H9 (cell line): ENCODE data around the gene GPD1L. TPM values are rescaled to one million over a fixed set of nuclear protein-coding genes. Genes with fewer than 3 reads are reported as not detected.
"Not testable (repeated sequence)": the region's sequence is repeated elsewhere in the genome, so short reads cannot be mapped to it uniquely, and the experiment has no call there.

Source experiments
- DNase-seq: peaks from one replicate; pipeline ENCODE4 v3.0.0-alpha.2; 2017
- H2AFZ ChIP-seq: one replicate; pipeline ENCODE4 v1.6.1; 2013; ENCODE audit warnings: mild to moderate bottlenecking, low read length, control low read depth, moderate library complexity
- H2AK5ac ChIP-seq: 2 replicates; pipeline ENCODE4 v1.6.1; 2013; ENCODE audit warnings: low read length, control low read depth, mixed read lengths; ENCODE audit not compliant: insufficient read length
- H2BK120ac ChIP-seq: one replicate; pipeline ENCODE4 v1.6.1; 2013; ENCODE audit warnings: low read depth, mild to moderate bottlenecking, low read length, control low read depth, inconsistent platforms; ENCODE audit not compliant: poor library complexity, severe bottlenecking
- H2BK12ac ChIP-seq: 2 replicates; pipeline ENCODE4 v1.6.1; 2013; ENCODE audit warnings: low read length, control low read depth, mixed read lengths, low read depth; ENCODE audit not compliant: insufficient read length
- H2BK15ac ChIP-seq: 2 replicates; pipeline ENCODE4 v1.6.1; 2013; ENCODE audit warnings: low read depth, low read length, control low read depth
- H2BK20ac ChIP-seq: one replicate; pipeline ENCODE4 v1.6.1; 2013; ENCODE audit warnings: low read depth, mild to moderate bottlenecking, low read length, control low read depth, inconsistent platforms; ENCODE audit not compliant: poor library complexity, severe bottlenecking
- H2BK5ac ChIP-seq: 2 replicates; pipeline ENCODE4 v1.6.1; 2013; ENCODE audit warnings: low read length, control low read depth, mixed read lengths; ENCODE audit not compliant: insufficient read length
- H3K14ac ChIP-seq: 2 replicates; pipeline ENCODE4 v1.6.1; 2013; ENCODE audit warnings: low read length, control low read depth; ENCODE audit not compliant: insufficient read depth
- H3K18ac ChIP-seq: 2 replicates; pipeline ENCODE4 v1.6.1; 2013; ENCODE audit warnings: low read depth, mild to moderate bottlenecking, mixed read lengths, low read length, control low read depth; ENCODE audit not compliant: insufficient read length
- H3K23ac ChIP-seq: 2 replicates; pipeline ENCODE4 v1.6.1; 2013; ENCODE audit warnings: low read length, control low read depth, mixed read lengths, low read depth; ENCODE audit not compliant: insufficient read length
- H3K23me2 ChIP-seq: 2 replicates; pipeline ENCODE4 v1.6.1; 2013; ENCODE audit warnings: low read depth, mild to moderate bottlenecking, mixed read lengths, low read length, control low read depth; ENCODE audit not compliant: insufficient read length, poor library complexity, severe bottlenecking
- H3K27ac ChIP-seq: 2 replicates; pipeline ENCODE4 v1.5.1; 2013; ENCODE audit warnings: low read length, control low read depth, mixed read lengths, low read depth; ENCODE audit not compliant: insufficient read length
- H3K27me3 ChIP-seq: 2 replicates; pipeline ENCODE4 v1.6.1; 2013; ENCODE audit warnings: low read length, control low read depth, inconsistent platforms; ENCODE audit not compliant: insufficient read depth
- H3K4ac ChIP-seq: 2 replicates; pipeline ENCODE4 v1.6.1; 2013; ENCODE audit warnings: low read depth, mild to moderate bottlenecking, control low read depth, inconsistent platforms, low read length, moderate library complexity
- H3K4me1 ChIP-seq: 2 replicates; pipeline ENCODE4 v1.6.1; 2013; ENCODE audit warnings: low read length, control low read depth, inconsistent platforms; ENCODE audit not compliant: insufficient read depth
- H3K4me2 ChIP-seq: 2 replicates; pipeline ENCODE4 v1.6.1; 2013; ENCODE audit warnings: low read length, control low read depth, mixed read lengths; ENCODE audit not compliant: insufficient read length, insufficient read depth
- H3K56ac ChIP-seq: 2 replicates; pipeline ENCODE4 v1.6.1; 2013; ENCODE audit warnings: low read depth, mild to moderate bottlenecking, mixed read lengths, low read length, control low read depth; ENCODE audit not compliant: insufficient read length
- H3K79me1 ChIP-seq: 2 replicates; pipeline ENCODE4 v1.6.1; 2013; ENCODE audit warnings: low read depth, mild to moderate bottlenecking, moderate library complexity, low read length, control low read depth, inconsistent platforms; ENCODE audit not compliant: insufficient read depth, poor library complexity, severe bottlenecking
- H3K79me2 ChIP-seq: 2 replicates; pipeline ENCODE4 v1.6.1; 2013; ENCODE audit warnings: low read length, control low read depth, inconsistent platforms; ENCODE audit not compliant: insufficient read depth
- H3K9ac ChIP-seq: 2 replicates; pipeline ENCODE4 v1.6.1; 2013; ENCODE audit warnings: low read length, control low read depth, mixed read lengths; ENCODE audit not compliant: insufficient read length; ENCODE audit errors: extremely low read depth
- H3K9me3 ChIP-seq: one replicate; pipeline ENCODE4 v1.6.1; 2013; ENCODE audit warnings: low read depth, low read length, inconsistent platforms; ENCODE audit not compliant: control insufficient read depth
- H3T11ph ChIP-seq: one replicate; pipeline ENCODE4 v1.6.1; 2013; ENCODE audit warnings: mild to moderate bottlenecking, low read length, control low read depth, inconsistent platforms
- H4K20me1 ChIP-seq: one replicate; pipeline ENCODE4 v1.6.1; 2013; ENCODE audit not compliant: control insufficient read depth, insufficient read length, insufficient read depth
- H4K5ac ChIP-seq: 2 replicates; pipeline ENCODE4 v1.6.1; 2013; ENCODE audit warnings: low read depth, mild to moderate bottlenecking, mixed read lengths, low read length, control low read depth; ENCODE audit not compliant: insufficient read length
- H4K8ac ChIP-seq: replicated peaks from 2 replicates; pipeline ENCODE4 v1.6.1; 2013; ENCODE audit warnings: low read length, control low read depth, mixed read lengths, low read depth; ENCODE audit not compliant: insufficient read length
- H4K91ac ChIP-seq: 2 replicates; pipeline ENCODE4 v1.6.1; 2013; ENCODE audit warnings: low read depth, mild to moderate bottlenecking, moderate library complexity, mixed read lengths, low read length, control low read depth; ENCODE audit not compliant: insufficient read length
- H3K27ac Mint-ChIP-seq, 3 experiments: 2 replicates in 2 of 3; 3 replicates in 1 of 3; pipeline ENCODE4 v1.8.0; 2020 to 2021; ENCODE audit warnings: mixed read lengths in 3 of 3, mild to moderate bottlenecking in 1 of 3, moderate library complexity in 1 of 3
- H3K27me3 Mint-ChIP-seq: 2 replicates; pipeline ENCODE4 v1.8.0; 2021; ENCODE audit warnings: low read depth, mild to moderate bottlenecking, moderate library complexity, mixed read lengths
- H3K36me3 Mint-ChIP-seq, 3 experiments: 2 replicates in 2 of 3; 3 replicates in 1 of 3; pipeline ENCODE4 v1.8.0; 2020 to 2021; ENCODE audit warnings: low read depth in 3 of 3, mixed read lengths in 3 of 3; ENCODE audit not compliant: insufficient read depth in 1 of 3
- H3K4me1 Mint-ChIP-seq, 2 experiments: 2 replicates each; pipeline ENCODE4 v1.8.0; 2020; ENCODE audit warnings: mixed read lengths in 2 of 2
- H3K4me3 Mint-ChIP-seq, 2 experiments: 2 replicates in 1 of 2; 3 replicates in 1 of 2; pipeline ENCODE4 v1.8.0; 2020 to 2021; ENCODE audit warnings: mild to moderate bottlenecking in 2 of 2, mixed read lengths in 2 of 2, moderate library complexity in 1 of 2
- H3K9me3 Mint-ChIP-seq, 2 experiments: 2 replicates in 1 of 2; 3 replicates in 1 of 2; pipeline ENCODE4 v1.8.0; 2020; ENCODE audit warnings: mild to moderate bottlenecking in 2 of 2, mixed read lengths in 2 of 2, moderate library complexity in 1 of 2
- CTCF ChIP-seq: fragments of 200-600 bp; sonication (generic); conservative IDR thresholded peaks from 3 replicates; pipeline ENCODE4 v1.8.0; 2021; ENCODE audit warnings: antibody characterized with exemption, mild to moderate bottlenecking
- WGBS: extraction: QIAGEN DNeasy Blood & Tissue Kit; methylation state at CpG from one replicate; pipeline ENCODE4 v1.1.7; 2013; ENCODE audit warnings: missing lambda C conversion rate, low lambda C conversion rate, mixed read lengths; ENCODE audit not compliant: insufficient read length; ENCODE audit errors: extremely low coverage; 5-methylcytosine and 5-hydroxymethylcytosine counted together
- long read RNA-seq: library from polyadenylated mRNA; unstranded; transcript quantifications from one replicate; pipeline ENCODE4 v2.0.0, GENCODE V29; 2020
- total RNA-seq: library from RNA; stranded (reverse); gene quantifications from 2 replicates; pipeline ENCODE4 v1.2.1, GENCODE V29; 2021

GPD1L gene
- 3.7 and 4.0 TPM in 2 replicates for total RNA-seq
- long read RNA-seq, full-length matches to known transcripts: 12 of 15 reads
- long read RNA-seq, partial matches to known transcripts: 0 of 15 reads
- long read RNA-seq, other reads (novel, unspliced or antisense): 3 of 15 reads

- Histone ChIP-seq H3K27me3 (peaks cover 6% of the 10 kb centered on the region; the same call in 1 of the 2 replicates), H2BK12ac (no peak within 1 kb of the TSS), H2AFZ (peak within 1 kb of the TSS; percentile 35), H2BK5ac (no peak within 1 kb of the TSS), H3K9me3 (peaks cover 12% of the 10 kb centered on the region), H2BK20ac (no peak within 1 kb of the TSS), H3K79me1 (no peaks in the 10 kb centered on the region), H3K14ac (no peak within 1 kb of the TSS; the same call in 1 of the 2 replicates), H3K18ac (no peak within 1 kb of the TSS), H3K56ac (no peak within 1 kb of the TSS), H3K4me2 (peak within 1 kb of the TSS; percentile 53), H3K4ac (no peak within 1 kb of the TSS), H4K5ac (no peak within 1 kb of the TSS), H4K91ac (no peak within 1 kb of the TSS), H4K20me1 (no peaks in the 10 kb centered on the region), H3K79me2 (no peaks in the 10 kb centered on the region), H2AK5ac (no peak within 1 kb of the TSS), H2BK15ac (no peak within 1 kb of the TSS), H3T11ph (no peak within 1 kb of the TSS), H3K9ac (no peak within 1 kb of the TSS), H3K23ac (no peak within 1 kb of the TSS), H3K4me1 (no peaks in the 10 kb centered on the region), H2BK120ac (no peak within 1 kb of the TSS), H3K27ac (no peak within 1 kb of the TSS), H3K23me2 (peaks cover 3% of the 10 kb centered on the region), H4K8ac (no peak within 1 kb of the TSS)
- no CpG with 5 or more reads among the region's 78 CpGs for WGBS
- Mint-ChIP-seq H3K36me3 (peaks cover 11 to 22% (median 20%) of the 10 kb centered on the region in 3 experiments), H3K27me3 (peaks cover 24% of the 10 kb centered on the region), H3K27ac (0 out of 7 replicates have a peak within 1 kb of the TSS, but pooled peaks of 1 of the 3 experiments have one; percentile 15), H3K9me3 (peaks cover 25 to 28% of the 10 kb centered on the region in 2 experiments), H3K4me1 (peaks cover 9% of the 10 kb centered on the region in 2 experiments), H3K4me3 (peak within 1 kb of the TSS; percentile 79 to 93)
- TF ChIP-seq CTCF: no peak
- peak; percentile 98 for DNase-seq
These were observed at the start of gene GPD1L for GRCh38 chr3:32106132-32106928. TSS of gene GPD1L (plus strand) at chr3:32106620. CDS start at chr3:32106712, 92 bp downstream.

GRCh38 chr3:32058465-32058864 is 48.0 kb upstream of the GPD1L start:
- H3K79me1 ChIP-seq, H3T11ph ChIP-seq, H3K4ac ChIP-seq, H3K4me3 Mint-ChIP-seq, H4K91ac ChIP-seq, H3K4me2 ChIP-seq, H4K5ac ChIP-seq, H2BK15ac ChIP-seq, H3K14ac ChIP-seq, H3K27ac ChIP-seq, H2BK5ac ChIP-seq, H2AK5ac ChIP-seq, H3K9ac ChIP-seq, H3K9me3 Mint-ChIP-seq, H3K23ac ChIP-seq, H2BK120ac ChIP-seq, DNase-seq, H3K27me3 ChIP-seq, H3K23me2 ChIP-seq, H3K4me1 ChIP-seq, H3K79me2 ChIP-seq, H3K9me3 ChIP-seq, H2BK20ac ChIP-seq, H3K18ac ChIP-seq, H2BK12ac ChIP-seq, H4K20me1 ChIP-seq, H3K36me3 Mint-ChIP-seq, H4K8ac ChIP-seq, H3K56ac ChIP-seq, H3K27me3 Mint-ChIP-seq, H3K27ac Mint-ChIP-seq, H2AFZ ChIP-seq: not testable (repeated sequence)
- H3K4me1 Mint-ChIP-seq: peaks cover 11% of the 10 kb centered on the region in 2 experiments
- no CpG with 5 or more reads among the region's 4 CpGs for WGBS
